GM18511 (cell line): ENCODE data around the gene TMEM135.

Experiments used
- ATAC-seq: cut with Tn5 transposase; IDR thresholded peaks from one replicate; pipeline ENCODE4 v1.9.1; 2021; ENCODE audit warnings: mild to moderate bottlenecking, moderate library complexity; ENCODE audit not compliant: unreplicated experiment

TMEM135 gene

GRCh38 chr11:87190071-87190470 is 152.3 kb downstream of the TMEM135 start:
- ATAC-seq = no peak

GRCh38 chr11:87193756-87194470 is 156.2 kb downstream of the TMEM135 start:
- ATAC-seq = no peak

- no peak for ATAC-seq
Measured at GRCh38 chr11:87194985-87195820, 157.5 kb downstream of the TMEM135 start.

GRCh38 chr11:87198266-87198881 is 160.6 kb downstream of the TMEM135 start:
- no peak for ATAC-seq

- no peak for ATAC-seq
Measured at GRCh38 chr11:87201376-87201775, 163.6 kb downstream of the TMEM135 start.

GRCh38 chr11:87203907-87204602 is 166.3 kb downstream of the TMEM135 start:
- ATAC-seq = no peak

- ATAC-seq = peak; percentile 6
Measured at GRCh38 chr11:87212891-87213290, 175.2 kb downstream of the TMEM135 start.

- peak; percentile 89 for ATAC-seq
Measured at GRCh38 chr11:87213444-87213843, 175.7 kb downstream of the TMEM135 start.

GRCh38 chr11:87215236-87215635 is 177.5 kb downstream of the TMEM135 start:
- ATAC-seq = no peak

GRCh38 chr11:87219266-87219665 is 181.5 kb downstream of the TMEM135 start:
- ATAC-seq = peak; percentile 68

GRCh38 chr11:87223816-87224215 is 186.1 kb downstream of the TMEM135 start:
- no peak for ATAC-seq

GRCh38 chr11:87224486-87224885 is 186.8 kb downstream of the TMEM135 start:
- ATAC-seq = no peak

GRCh38 chr11:87228820-87229219 is 191.1 kb downstream of the TMEM135 start:
- ATAC-seq = no peak

- no peak for ATAC-seq
Measured at GRCh38 chr11:87230995-87231394, 193.3 kb downstream of the TMEM135 start.

- no peak for ATAC-seq
Measured at GRCh38 chr11:87232320-87232719, 194.6 kb downstream of the TMEM135 start.

- ATAC-seq = no peak
Measured at GRCh38 chr11:87235366-87235765, 197.6 kb downstream of the TMEM135 start.

- ATAC-seq = no peak
Measured at GRCh38 chr11:87236368-87236767, 198.6 kb downstream of the TMEM135 start.

- ATAC-seq = no peak
Measured at GRCh38 chr11:87239001-87239400, 201.3 kb downstream of the TMEM135 start.

GRCh38 chr11:87239531-87239930 is 201.8 kb downstream of the TMEM135 start:
- no peak for ATAC-seq

- no peak for ATAC-seq
Measured at GRCh38 chr11:87251560-87251959, 213.8 kb downstream of the TMEM135 start.

GRCh38 chr11:87252869-87253268 is 215.1 kb downstream of the TMEM135 start:
- no peak for ATAC-seq
